GM12878 (cell line): Measurements from ENCODE around the gene NRXN3. TPM values are rescaled to one million over a fixed set of nuclear protein-coding genes. Genes with fewer than 3 reads are reported as not detected.

Source experiments
- ATAC-seq: fragments of 200-7000 bp; cut with Tn5 transposase; 3 replicates; pipeline ENCODE4 v1.9.1; 2020; ENCODE audit warnings: mild to moderate bottlenecking, moderate library complexity
- BruUV-seq: library from RNA; stranded (reverse); fragments of 400-500 nt; replicated peaks from 2 replicates; lab custom pipeline; 2021; lab: Mats Ljungman, UMichigan
- CTCF ChIA-PET: fragments of 300-600 bp; sonication (Branson Sonifier 250); formaldehyde crosslinking; extraction: SDS; loops from one replicate; lab custom pipeline; 2021; ENCODE audit warnings: inconsistent platforms; lab: Yijun Ruan, JAX
- POLR2A ChIA-PET: fragments of 350-600 bp; formaldehyde crosslinking; extraction: SDS; loops from one replicate; lab custom pipeline; 2021; ENCODE audit warnings: inconsistent platforms; lab: Charles Lee
- RAD21 ChIA-PET: fragments of 300-600 bp; sonication (Branson Sonifier 250); formaldehyde crosslinking; loops from one replicate; lab custom pipeline; 2023; ENCODE audit warnings: antibody characterized with exemption; ENCODE audit not compliant: unreplicated experiment; lab: Charles Lee
- SMC1A ChIA-PET: fragments of 300-600 bp; sonication (Branson Sonifier 250); formaldehyde crosslinking; loops from one replicate; lab custom pipeline; 2023; ENCODE audit not compliant: unreplicated experiment, uncharacterized antibody; lab: Charles Lee
- DNase-seq: peaks from one replicate; pipeline ENCODE4 v3.0.0-alpha.2; 2011; ENCODE audit warnings: low read depth, low spot score
- FAIRE-seq: peaks from 3 replicates; lab custom pipeline; 2011; peaks lifted over from hg19 to GRCh38; lab: Jason Lieb, UNC
- H2AFZ ChIP-seq: 2 replicates; pipeline ENCODE4 v1.6.0; 2011; ENCODE audit warnings: low read depth, low read length, control low read depth; ENCODE audit not compliant: control insufficient read depth
- H3K27ac ChIP-seq: 2 replicates; pipeline ENCODE4 v1.5.1; 2011; ENCODE audit warnings: control low read depth; ENCODE audit not compliant: control insufficient read depth, insufficient read depth
- H3K27me3 ChIP-seq, 2 experiments: replicated peaks in 1 of 2; 2 replicates each; pipeline versions ENCODE4 v1.6.0 to v1.6.1; 2011; ENCODE audit warnings: low read length in 1 of 2; ENCODE audit not compliant: control insufficient read depth in 2 of 2, insufficient read depth in 2 of 2
- H3K36me3 ChIP-seq, 2 experiments: 2 replicates each; pipeline ENCODE4 v1.5.1; 2011; ENCODE audit warnings: low read length in 1 of 2; ENCODE audit not compliant: control insufficient read depth in 2 of 2, insufficient read depth in 2 of 2
- H3K4me1 ChIP-seq: 2 replicates; pipeline ENCODE4 v1.6.1; 2011; ENCODE audit warnings: mild to moderate bottlenecking, low read length, moderate library complexity, mixed read lengths; ENCODE audit not compliant: control insufficient read depth, insufficient read depth
- H3K4me2 ChIP-seq: 2 replicates; pipeline ENCODE4 v1.6.0; 2011; ENCODE audit warnings: control low read depth; ENCODE audit not compliant: control insufficient read depth, insufficient read depth
- H3K4me3 ChIP-seq: fragments of 200-600 bp; sonication (generic); 2 replicates; pipeline ENCODE4 v1.5.1; 2016
- H3K79me2 ChIP-seq: 2 replicates; pipeline ENCODE4 v1.6.0; 2011; ENCODE audit warnings: low read length; ENCODE audit not compliant: control insufficient read depth, insufficient read depth
- H3K9ac ChIP-seq: 2 replicates; pipeline ENCODE4 v1.8.0; 2011; ENCODE audit warnings: low read length, control low read depth, mixed read lengths; ENCODE audit not compliant: control insufficient read depth, insufficient read depth
- H3K9me3 ChIP-seq: replicated peaks from 3 replicates; pipeline ENCODE4 v1.5.1; 2011; ENCODE audit warnings: mild to moderate bottlenecking, low read length; ENCODE audit not compliant: control insufficient read depth, insufficient read depth
- H4K20me1 ChIP-seq: 2 replicates; pipeline ENCODE4 v1.6.0; 2011; ENCODE audit not compliant: control insufficient read depth, insufficient read depth
- EED ChIP-seq: sonication (generic); IDR thresholded peaks from 2 replicates; pipeline ENCODE4 v1.6.1; 2016; ENCODE audit warnings: antibody characterized with exemption, low read depth
- GATAD2B ChIP-seq: fragments of 450-650 bp; conservative IDR thresholded peaks from 2 replicates; pipeline ENCODE4 v1.6.1; 2017; ENCODE audit warnings: low read depth, mild to moderate bottlenecking, moderate library complexity
- HDAC2 ChIP-seq: fragments of 200-600 bp; sonication (generic); IDR thresholded peaks from 2 replicates; pipeline ENCODE4 v1.6.1; 2017
- NFIC ChIP-seq: IDR thresholded peaks from 2 replicates; pipeline ENCODE4 v1.6.1; 2012; ENCODE audit warnings: low read depth, mild to moderate bottlenecking, inconsistent platforms, low read length, moderate library complexity
- NFYA ChIP-seq: IDR thresholded peaks from 2 replicates; pipeline ENCODE4 v1.6.1; 2011; ENCODE audit warnings: low read depth, mild to moderate bottlenecking, low read length, improper control_type of control experiment, borderline replicate concordance
- NR2C1 ChIP-seq: fragments of 450-650 bp; IDR thresholded peaks from 2 replicates; pipeline ENCODE4 v1.6.1; 2017; ENCODE audit warnings: antibody characterized with exemption, mild to moderate bottlenecking, moderate library complexity
- POU2F2 ChIP-seq: IDR thresholded peaks from 3 replicates; pipeline ENCODE4 v1.6.1; 2011; ENCODE audit warnings: low read depth, mild to moderate bottlenecking, low read length, borderline replicate concordance
- RELA ChIP-seq: fragments of 450-650 bp; IDR thresholded peaks from 2 replicates; pipeline ENCODE4 v1.8.0; 2014; ENCODE audit warnings: borderline replicate concordance; ENCODE audit not compliant: partially characterized antibody
- YBX1 ChIP-seq: fragments of 450-650 bp; IDR thresholded peaks from 2 replicates; pipeline ENCODE4 v1.6.1; 2016; ENCODE audit warnings: antibody characterized with exemption
- ZNF274 ChIP-seq: IDR thresholded peaks from one replicate; pipeline ENCODE4 v1.8.0; 2011; ENCODE audit not compliant: insufficient read length, insufficient read depth
- WGBS: methylation state at CpG from one replicate; pipeline ENCODE4 v1.1.6; 2016; ENCODE audit warnings: low lambda C conversion rate; ENCODE audit not compliant: insufficient replicate concordance, insufficient coverage; ENCODE audit errors: missing lambda C conversion rate; 5-methylcytosine and 5-hydroxymethylcytosine counted together
- in situ Hi-C: fragments of 300-500 bp; cut with MboI; formaldehyde crosslinking; loops from 9 replicates; pipeline ENCODE4 v1.14.3; 2018; ENCODE audit warnings: mixed read lengths
- intact Hi-C: fragments of 100-400 bp; cut with micrococcal nuclease; formaldehyde crosslinking; loops from one replicate; pipeline ENCODE4 v1.14.2; 2022; ENCODE audit not compliant: unreplicated experiment
- polyA plus RNA-seq, 11 experiments: library from polyadenylated mRNA; depleted of rRNA in 4 of 11; unstranded in 6 of 11; stranded (reverse) in 5 of 11; fragments of >200 nt; fragmentation: Nextera tagmentation in 4 of 11; fragmentation: Illumina TruSeq in 1 of 11; extraction: Ambion mirVana in 4 of 11; extraction: Trizol in 1 of 11; gene quantifications; 1 replicate in 1 of 11; 2 replicates in 10 of 11; pipeline versions ENCODE4 v1.2.1 to v1.2.3, GENCODE V29; 2011 to 2016; ENCODE audit warnings: inconsistent platforms in 2 of 11, missing spikeins in 2 of 11, low read depth in 1 of 11
- total RNA-seq, 4 experiments: library from RNA; depleted of rRNA in 3 of 4; stranded (reverse); fragments of >200 nt in 3 of 4; fragmentation: Illumina TruSeq in 1 of 4; extraction: Trizol in 1 of 4; gene quantifications; 2 replicates each; pipeline versions ENCODE4 v1.2.1 to v1.2.3, GENCODE V29; 2013 to 2021
- TF ChIP-seq, protein P1 (sequence below): fragments of 150-350 bp; IDR thresholded peaks from 2 replicates; pipeline ENCODE4 v1.6.1; 2014; ENCODE audit warnings: mild to moderate bottlenecking, low read depth, low read length
- TF ChIP-seq, protein P2 (sequence below): fragments of 450-650 bp; IDR thresholded peaks from 2 replicates; pipeline ENCODE4 v1.6.1; 2018; ENCODE audit warnings: borderline replicate concordance, mild to moderate bottlenecking; ENCODE audit not compliant: partially characterized antibody

Gene NRXN3
- total and polyA plus RNA-seq, 10 of the 15 experiments (the other 5 are each of a cell fraction or from before 2014, with no cell fraction given): 0.52 to 3.3 (median 1.4) TPM

GRCh38 chr14:79578470-79578869 lies 1408.3 kb downstream of the NRXN3 start:
- intact Hi-C loops: no loop called here
- ChIA-PET SMC1A (no interaction called here), POLR2A (no interaction called here)

DNA sequence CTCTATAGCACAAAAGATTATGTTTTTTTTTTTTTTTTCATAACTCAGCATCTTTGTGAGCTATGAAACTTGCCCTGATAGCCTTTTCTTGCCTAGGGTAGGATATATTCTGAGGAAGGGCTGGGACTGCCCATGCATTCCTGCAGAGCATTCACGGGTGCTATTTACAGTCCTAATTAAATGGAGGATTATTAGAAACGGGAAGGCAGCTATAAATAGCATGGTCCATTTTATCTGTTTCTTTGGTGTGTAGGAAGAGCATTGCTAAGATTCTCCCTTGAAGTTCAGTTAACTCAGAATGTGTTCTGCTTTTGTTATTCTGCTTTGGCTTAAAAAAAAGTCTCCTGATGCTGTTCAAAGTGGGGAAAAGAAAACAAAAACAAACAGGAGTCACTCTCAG lies 1410.2 kb downstream of the NRXN3 start:
- no peaks in the 10 kb centered on the region for H3K27me3 ChIP-seq
- ATAC-seq (no peak), FAIRE-seq (no peak), DNase-seq (no peak)
- ChIA-PET SMC1A (no interaction called here), POLR2A (no interaction called here), RAD21 (no interaction called here), CTCF (no interaction called here)
- WGBS: 3% methylated on average over 2 of the region's 2 CpGs
- intact Hi-C loops: no loop called here
- no TSS peak for BruUV-seq
- in situ Hi-C loops: no loop called here
- no peak overlapping the region for H2AFZ ChIP-seq
- H3K9me3 ChIP-seq: no peaks in the 10 kb centered on the region
- no peak overlapping the region for H3K4me2 ChIP-seq
- no peak overlapping the region for H3K27ac ChIP-seq
- TF ChIP-seq NFIC: no peak
- TF ChIP-seq NR2C1: no peak
- no peak for TF ChIP-seq YBX1
- TF ChIP-seq RELA: no peak
- TF ChIP-seq EED: no peak
- TF ChIP-seq ZNF274: no peak
- TF ChIP-seq GATAD2B: no peak
- TF ChIP-seq NFYA: no peak
- TF ChIP-seq POU2F2: no peak
- TF ChIP-seq, protein P1, sequence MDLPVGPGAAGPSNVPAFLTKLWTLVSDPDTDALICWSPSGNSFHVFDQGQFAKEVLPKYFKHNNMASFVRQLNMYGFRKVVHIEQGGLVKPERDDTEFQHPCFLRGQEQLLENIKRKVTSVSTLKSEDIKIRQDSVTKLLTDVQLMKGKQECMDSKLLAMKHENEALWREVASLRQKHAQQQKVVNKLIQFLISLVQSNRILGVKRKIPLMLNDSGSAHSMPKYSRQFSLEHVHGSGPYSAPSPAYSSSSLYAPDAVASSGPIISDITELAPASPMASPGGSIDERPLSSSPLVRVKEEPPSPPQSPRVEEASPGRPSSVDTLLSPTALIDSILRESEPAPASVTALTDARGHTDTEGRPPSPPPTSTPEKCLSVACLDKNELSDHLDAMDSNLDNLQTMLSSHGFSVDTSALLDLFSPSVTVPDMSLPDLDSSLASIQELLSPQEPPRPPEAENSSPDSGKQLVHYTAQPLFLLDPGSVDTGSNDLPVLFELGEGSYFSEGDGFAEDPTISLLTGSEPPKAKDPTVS: no peak
- TF ChIP-seq, protein P2, sequence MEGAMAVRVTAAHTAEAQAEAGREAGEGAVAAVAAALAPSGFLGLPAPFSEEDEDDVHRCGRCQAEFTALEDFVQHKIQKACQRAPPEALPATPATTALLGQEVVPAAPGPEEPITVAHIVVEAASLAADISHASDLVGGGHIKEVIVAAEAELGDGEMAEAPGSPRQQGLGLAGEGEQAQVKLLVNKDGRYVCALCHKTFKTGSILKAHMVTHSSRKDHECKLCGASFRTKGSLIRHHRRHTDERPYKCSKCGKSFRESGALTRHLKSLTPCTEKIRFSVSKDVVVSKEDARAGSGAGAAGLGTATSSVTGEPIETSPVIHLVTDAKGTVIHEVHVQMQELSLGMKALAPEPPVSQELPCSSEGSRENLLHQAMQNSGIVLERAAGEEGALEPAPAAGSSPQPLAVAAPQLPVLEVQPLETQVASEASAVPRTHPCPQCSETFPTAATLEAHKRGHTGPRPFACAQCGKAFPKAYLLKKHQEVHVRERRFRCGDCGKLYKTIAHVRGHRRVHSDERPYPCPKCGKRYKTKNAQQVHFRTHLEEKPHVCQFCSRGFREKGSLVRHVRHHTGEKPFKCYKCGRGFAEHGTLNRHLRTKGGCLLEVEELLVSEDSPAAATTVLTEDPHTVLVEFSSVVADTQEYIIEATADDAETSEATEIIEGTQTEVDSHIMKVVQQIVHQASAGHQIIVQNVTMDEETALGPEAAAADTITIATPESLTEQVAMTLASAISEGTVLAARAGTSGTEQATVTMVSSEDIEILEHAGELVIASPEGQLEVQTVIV: no peak
- no peak overlapping the region for H3K4me3 ChIP-seq
- H3K79me2 ChIP-seq: no peaks in the 10 kb centered on the region
- no peak overlapping the region for H3K9ac ChIP-seq
- no peaks in the 10 kb centered on the region for H4K20me1 ChIP-seq
- no peaks in the 10 kb centered on the region for H3K36me3 ChIP-seq
- no peaks in the 10 kb centered on the region for H3K4me1 ChIP-seq

More at GRCh38 chr14:79578470-79578869, 1408.3 kb downstream of the NRXN3 start:
- Histone ChIP-seq H3K9me3 (no peaks in the 10 kb centered on the region), H3K4me2 (no peak overlapping the region), H3K9ac (no peak overlapping the region), H4K20me1 (no peaks in the 10 kb centered on the region), H2AFZ (no peak overlapping the region), H3K36me3 (no peaks in the 10 kb centered on the region), H3K79me2 (no peaks in the 10 kb centered on the region), H3K4me3 (no peak overlapping the region), H3K27me3 (no peaks in the 10 kb centered on the region), H3K27ac (no peak overlapping the region), H3K4me1 (no peaks in the 10 kb centered on the region)
- in situ Hi-C loops: no loop called here
- no peak for TF ChIP-seq HDAC2
- TF ChIP-seq EED: no peak
- ChIA-PET CTCF (no interaction called here), RAD21 (no interaction called here)
- FAIRE-seq (no peak), DNase-seq (no peak), ATAC-seq (no peak)
- BruUV-seq: no TSS peak
- WGBS: 63% methylated on average over 3 of the region's 3 CpGs
